ENCODE data around the gene CNOT8. TPM values are rescaled to one million over a fixed set of nuclear protein-coding genes. Genes with fewer than 3 reads are reported as not detected.

The CNOT8 gene
- total RNA-seq, 1 experiment from 2014 or later: 45.9 TPM

DNA sequence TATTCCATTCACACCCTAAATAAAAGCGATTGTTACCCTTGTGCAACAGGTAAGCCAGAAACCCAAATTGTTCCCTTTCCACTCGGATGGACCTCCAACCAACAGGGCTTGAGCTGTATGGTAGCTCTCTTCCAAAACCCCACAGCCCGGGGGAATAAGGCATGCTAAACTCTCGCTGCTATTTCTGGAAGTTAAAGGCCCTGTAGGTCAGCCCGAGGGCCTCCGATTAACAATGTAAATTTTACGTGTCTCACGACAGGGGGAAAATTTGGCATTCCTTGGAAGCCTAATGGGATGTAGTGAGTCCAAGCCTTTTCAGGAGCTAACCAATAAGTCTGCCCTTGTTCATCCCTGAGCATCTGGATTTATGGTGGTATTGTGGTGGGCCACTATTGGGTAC lies 26.0 kb downstream of the CNOT8 start:
- TF ChIP-seq, protein P1, sequence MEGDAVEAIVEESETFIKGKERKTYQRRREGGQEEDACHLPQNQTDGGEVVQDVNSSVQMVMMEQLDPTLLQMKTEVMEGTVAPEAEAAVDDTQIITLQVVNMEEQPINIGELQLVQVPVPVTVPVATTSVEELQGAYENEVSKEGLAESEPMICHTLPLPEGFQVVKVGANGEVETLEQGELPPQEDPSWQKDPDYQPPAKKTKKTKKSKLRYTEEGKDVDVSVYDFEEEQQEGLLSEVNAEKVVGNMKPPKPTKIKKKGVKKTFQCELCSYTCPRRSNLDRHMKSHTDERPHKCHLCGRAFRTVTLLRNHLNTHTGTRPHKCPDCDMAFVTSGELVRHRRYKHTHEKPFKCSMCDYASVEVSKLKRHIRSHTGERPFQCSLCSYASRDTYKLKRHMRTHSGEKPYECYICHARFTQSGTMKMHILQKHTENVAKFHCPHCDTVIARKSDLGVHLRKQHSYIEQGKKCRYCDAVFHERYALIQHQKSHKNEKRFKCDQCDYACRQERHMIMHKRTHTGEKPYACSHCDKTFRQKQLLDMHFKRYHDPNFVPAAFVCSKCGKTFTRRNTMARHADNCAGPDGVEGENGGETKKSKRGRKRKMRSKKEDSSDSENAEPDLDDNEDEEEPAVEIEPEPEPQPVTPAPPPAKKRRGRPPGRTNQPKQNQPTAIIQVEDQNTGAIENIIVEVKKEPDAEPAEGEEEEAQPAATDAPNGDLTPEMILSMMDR (IDR thresholded peaks at IDR 0.05): no peak
- TF ChIP-seq SIN3A (IDR thresholded peaks at IDR 0.05; ENCODE audit: borderline replicate concordance, insufficient read depth, low read depth, low read length): no peak
- no peak for TF ChIP-seq POLR2AphosphoS5 (IDR thresholded peaks at IDR 0.05; ENCODE audit: low read depth, low read length)
- no peak for TF ChIP-seq TCF7L2 (IDR thresholded peaks at IDR 0.05; ENCODE audit: low read depth, low read length)
- TF ChIP-seq, protein P2, sequence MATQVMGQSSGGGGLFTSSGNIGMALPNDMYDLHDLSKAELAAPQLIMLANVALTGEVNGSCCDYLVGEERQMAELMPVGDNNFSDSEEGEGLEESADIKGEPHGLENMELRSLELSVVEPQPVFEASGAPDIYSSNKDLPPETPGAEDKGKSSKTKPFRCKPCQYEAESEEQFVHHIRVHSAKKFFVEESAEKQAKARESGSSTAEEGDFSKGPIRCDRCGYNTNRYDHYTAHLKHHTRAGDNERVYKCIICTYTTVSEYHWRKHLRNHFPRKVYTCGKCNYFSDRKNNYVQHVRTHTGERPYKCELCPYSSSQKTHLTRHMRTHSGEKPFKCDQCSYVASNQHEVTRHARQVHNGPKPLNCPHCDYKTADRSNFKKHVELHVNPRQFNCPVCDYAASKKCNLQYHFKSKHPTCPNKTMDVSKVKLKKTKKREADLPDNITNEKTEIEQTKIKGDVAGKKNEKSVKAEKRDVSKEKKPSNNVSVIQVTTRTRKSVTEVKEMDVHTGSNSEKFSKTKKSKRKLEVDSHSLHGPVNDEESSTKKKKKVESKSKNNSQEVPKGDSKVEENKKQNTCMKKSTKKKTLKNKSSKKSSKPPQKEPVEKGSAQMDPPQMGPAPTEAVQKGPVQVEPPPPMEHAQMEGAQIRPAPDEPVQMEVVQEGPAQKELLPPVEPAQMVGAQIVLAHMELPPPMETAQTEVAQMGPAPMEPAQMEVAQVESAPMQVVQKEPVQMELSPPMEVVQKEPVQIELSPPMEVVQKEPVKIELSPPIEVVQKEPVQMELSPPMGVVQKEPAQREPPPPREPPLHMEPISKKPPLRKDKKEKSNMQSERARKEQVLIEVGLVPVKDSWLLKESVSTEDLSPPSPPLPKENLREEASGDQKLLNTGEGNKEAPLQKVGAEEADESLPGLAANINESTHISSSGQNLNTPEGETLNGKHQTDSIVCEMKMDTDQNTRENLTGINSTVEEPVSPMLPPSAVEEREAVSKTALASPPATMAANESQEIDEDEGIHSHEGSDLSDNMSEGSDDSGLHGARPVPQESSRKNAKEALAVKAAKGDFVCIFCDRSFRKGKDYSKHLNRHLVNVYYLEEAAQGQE (IDR thresholded peaks at IDR 0.05; ENCODE audit: insufficient read depth in 1 of 2, low read depth in 2 of 2, low read length in 1 of 2): no peak
- POLR2A ChIA-PET: no interaction called here
- H3K27me3 ChIP-seq (ENCODE audit: control insufficient read depth, insufficient read depth, low read length): no peaks in the 10 kb centered on the region
- no peak overlapping the region for H3K4me3 ChIP-seq (ENCODE audit: low read depth in 2 of 2, low read length in 2 of 2)
- H3K4me1 ChIP-seq (ENCODE audit: control insufficient read depth, insufficient read depth, low read length): no peaks in the 10 kb centered on the region
- no peak overlapping the region for H3K27ac ChIP-seq (ENCODE audit: low read length)
- intact Hi-C loops (cut with micrococcal nuclease; ENCODE audit: unreplicated experiment): no loop called here
- in situ Hi-C loops (cut with HindIII; ENCODE audit: low pct_unique_long_range_greater_than_20kb, low sequenced_read_pairs): no loop called here
- BruUV-seq (replicated peaks): no TSS peak
- peaks cover 17% of the 10 kb centered on the region; the same call in 1 of the 2 replicates for H3K36me3 ChIP-seq (ENCODE audit: control insufficient read depth, insufficient read depth, low read length)
- CTCF ChIA-PET: no interaction called here
- ATAC-seq (no peak), DNase-seq (ENCODE audit: low read depth, low spot score) (no peak)
- peaks cover 17% of the 10 kb centered on the region; the same call in 1 of the 2 replicates for H3K9me3 ChIP-seq (ENCODE audit: control insufficient read depth, insufficient read depth, low read depth, low read length)

DNA sequence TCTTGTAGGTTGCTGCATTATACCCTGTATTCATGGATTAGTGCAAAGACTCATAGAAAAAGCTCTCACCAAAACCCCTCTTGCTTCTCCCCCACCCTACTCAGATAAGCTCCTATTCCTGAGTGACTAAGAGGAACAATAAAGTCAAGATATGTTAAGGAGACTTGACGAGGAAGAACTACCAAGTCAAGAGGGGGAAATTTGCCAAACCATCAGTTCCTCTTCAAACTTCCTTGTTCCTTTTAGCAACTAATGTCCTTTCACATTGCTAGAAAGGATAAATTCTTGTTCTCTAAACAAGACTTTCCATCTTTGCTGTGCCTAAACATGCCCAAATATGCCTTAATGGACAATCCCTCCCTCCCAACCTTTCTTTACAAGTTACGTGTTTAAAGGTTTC lies 27.0 kb downstream of the CNOT8 start:
- TF ChIP-seq SIN3A (IDR thresholded peaks at IDR 0.05; ENCODE audit: borderline replicate concordance, insufficient read depth, low read depth, low read length) (no peak), POLR2AphosphoS5 (IDR thresholded peaks at IDR 0.05; ENCODE audit: low read depth, low read length) (no peak), TCF7L2 (IDR thresholded peaks at IDR 0.05; ENCODE audit: low read depth, low read length) (no peak)
- TF ChIP-seq, protein P2 (IDR thresholded peaks at IDR 0.05; ENCODE audit: insufficient read depth in 1 of 2, low read depth in 2 of 2, low read length in 1 of 2): no peak
- TF ChIP-seq, protein P1 (IDR thresholded peaks at IDR 0.05): no peak
- no TSS peak for BruUV-seq (replicated peaks)
- ChIA-PET CTCF (no interaction called here), POLR2A (no interaction called here)
- intact Hi-C loops (cut with micrococcal nuclease; ENCODE audit: unreplicated experiment): no loop called here
- Histone ChIP-seq H3K9me3 (ENCODE audit: control insufficient read depth, insufficient read depth, low read depth, low read length) (peaks cover 17% of the 10 kb centered on the region; the same call in 1 of the 2 replicates), H3K4me3 (ENCODE audit: low read depth in 2 of 2, low read length in 2 of 2) (no peak overlapping the region), H3K4me1 (ENCODE audit: control insufficient read depth, insufficient read depth, low read length) (no peaks in the 10 kb centered on the region), H3K27me3 (ENCODE audit: control insufficient read depth, insufficient read depth, low read length) (no peaks in the 10 kb centered on the region), H3K27ac (ENCODE audit: low read length) (no peak overlapping the region), H3K36me3 (ENCODE audit: control insufficient read depth, insufficient read depth, low read length) (peaks cover 25% of the 10 kb centered on the region; the same call in 1 of the 2 replicates)
- in situ Hi-C loops (cut with HindIII; ENCODE audit: low pct_unique_long_range_greater_than_20kb, low sequenced_read_pairs): no loop called here
- DNase-seq (ENCODE audit: low read depth, low spot score) (no peak), ATAC-seq (no peak)

Measured in Panc1 (cell line).